Measurements from ENCODE around the gene APLNR.

The APLNR gene

DNA sequence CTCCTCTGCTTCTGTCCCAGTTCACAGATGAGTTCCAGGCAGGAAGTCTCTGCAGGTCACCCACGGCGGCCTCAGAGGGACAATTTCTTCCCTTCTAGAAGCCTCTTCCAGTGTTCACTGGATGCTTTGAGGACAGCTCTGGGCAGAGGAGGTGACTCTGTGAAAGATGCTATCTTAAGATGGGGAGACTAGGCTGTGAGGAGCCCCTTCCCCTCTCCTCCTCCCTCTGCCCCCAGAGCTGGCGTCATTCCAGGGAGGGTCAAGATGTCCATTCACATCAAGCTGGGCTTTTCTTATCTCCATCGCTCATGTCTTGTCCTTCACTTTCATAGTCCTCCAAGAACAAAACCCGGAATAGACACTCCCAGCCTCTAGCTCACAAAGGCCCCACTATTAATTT lies 3.3 kb downstream of the APLNR start:
- H3K9me3 ChIP-seq (ENCODE audit: control insufficient read depth, insufficient read depth, low read length), result no peaks in the 10 kb centered on the region
- H3K27me3 ChIP-seq (ENCODE audit: control insufficient read depth, insufficient read depth, low read length), result peaks cover 9% of the 10 kb centered on the region; the same call in 1 of the 2 replicates
- no peak overlapping the region for H3K4me3 ChIP-seq (ENCODE audit: low read depth, low read length)
- no peaks in the 10 kb centered on the region for H3K4me1 ChIP-seq (ENCODE audit: control insufficient read depth, insufficient read depth, low read length)
- no peaks in the 10 kb centered on the region for H3K36me3 ChIP-seq (ENCODE audit: control insufficient read depth, insufficient read depth, low read length)
- H3K9ac ChIP-seq (ENCODE audit: low read depth, low read length), result no peak overlapping the region
- no peak overlapping the region for H3K27ac ChIP-seq (ENCODE audit: low read depth, low read length)

DNA sequence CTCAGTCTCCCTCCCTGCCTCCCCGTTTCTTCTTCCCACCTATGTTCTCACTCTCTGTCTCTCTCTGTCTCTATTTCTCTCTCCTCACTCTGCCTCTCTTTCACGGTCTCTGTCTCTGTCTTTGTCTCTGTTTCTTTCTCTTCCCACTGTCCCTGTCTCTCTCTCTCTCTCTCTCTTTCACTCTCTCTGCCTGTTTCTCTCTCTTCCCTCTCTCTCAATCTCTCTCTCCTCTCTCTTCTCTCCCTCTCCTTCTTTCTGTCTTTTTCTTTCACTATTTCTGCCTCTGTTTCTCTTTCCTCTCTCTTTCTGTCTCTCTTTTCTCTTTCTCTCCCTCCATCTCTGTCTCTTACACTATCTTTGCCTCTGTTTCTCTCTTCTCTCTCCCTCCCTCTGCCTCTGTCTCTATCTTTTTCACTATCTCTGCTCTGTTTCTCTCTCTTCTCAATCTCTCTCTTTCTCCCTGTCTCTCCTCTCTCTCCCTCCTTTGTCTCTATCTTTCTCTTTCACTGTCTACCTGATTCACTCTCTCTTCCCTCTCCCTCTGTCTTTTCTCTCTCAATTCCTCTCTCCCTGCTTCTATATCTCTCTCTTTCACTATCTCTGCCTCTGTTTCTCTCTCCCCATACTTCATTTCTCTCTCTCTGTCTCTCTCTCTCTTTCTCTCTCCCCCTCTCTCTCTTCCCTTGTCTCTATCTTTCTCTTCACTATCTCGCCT lies 5.4 kb downstream of the APLNR start:
- H3K9ac ChIP-seq (ENCODE audit: low read depth, low read length), result no peak overlapping the region
- H3K27ac ChIP-seq (ENCODE audit: low read depth, low read length), result no peak overlapping the region
- H3K9me3 ChIP-seq (ENCODE audit: control insufficient read depth, insufficient read depth, low read length), result no peaks in the 10 kb centered on the region
- H3K4me3 ChIP-seq (ENCODE audit: low read depth, low read length), result no peak overlapping the region
- H3K27me3 ChIP-seq (ENCODE audit: control insufficient read depth, insufficient read depth, low read length), result peaks cover 9% of the 10 kb centered on the region; the same call in 1 of the 2 replicates
- no peaks in the 10 kb centered on the region for H3K36me3 ChIP-seq (ENCODE audit: control insufficient read depth, insufficient read depth, low read length)
- no peaks in the 10 kb centered on the region for H3K4me1 ChIP-seq (ENCODE audit: control insufficient read depth, insufficient read depth, low read length)

DNA sequence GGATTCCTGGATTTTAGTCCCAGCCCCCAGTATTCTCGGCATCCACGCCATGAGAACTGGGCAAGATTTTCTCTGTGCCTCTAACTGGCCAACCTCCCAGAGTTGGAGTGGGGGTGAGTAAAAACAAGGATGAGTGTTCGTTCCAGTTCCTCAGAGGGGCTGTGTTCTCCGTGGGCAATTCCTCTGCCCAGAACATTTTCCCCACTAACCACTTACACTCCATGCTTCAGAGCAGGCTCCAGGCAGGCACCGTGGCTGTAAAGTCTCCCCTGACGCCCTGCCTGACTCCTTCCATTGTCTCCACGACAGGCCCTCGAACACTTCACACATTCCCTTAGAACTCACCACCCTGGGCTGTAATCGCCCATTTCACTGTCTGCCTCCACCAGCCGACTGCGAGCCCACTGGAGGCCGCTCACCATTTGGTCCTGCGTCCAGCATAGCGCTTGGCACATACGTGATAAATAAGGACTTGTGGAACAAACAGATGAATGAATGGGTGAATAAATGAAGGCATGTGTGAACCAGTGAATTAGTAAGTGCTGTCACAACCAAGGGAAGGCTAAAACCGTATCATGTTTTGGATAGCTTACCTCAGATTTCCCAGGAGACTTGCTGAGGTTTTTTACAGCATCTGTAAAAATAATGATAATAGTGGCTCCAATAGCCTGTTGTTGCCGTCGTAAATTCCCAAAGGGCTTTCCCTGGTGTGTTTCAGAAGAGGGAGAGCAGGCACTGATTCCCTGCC lies 6.1 kb downstream of the APLNR start:
- no peak overlapping the region for H3K4me3 ChIP-seq (ENCODE audit: low read depth, low read length)
- no peak overlapping the region for H3K27ac ChIP-seq (ENCODE audit: low read depth, low read length)
- no peaks in the 10 kb centered on the region for H3K36me3 ChIP-seq (ENCODE audit: control insufficient read depth, insufficient read depth, low read length)
- H3K9ac ChIP-seq (ENCODE audit: low read depth, low read length), result no peak overlapping the region
- H3K9me3 ChIP-seq (ENCODE audit: control insufficient read depth, insufficient read depth, low read length), result no peaks in the 10 kb centered on the region
- peaks cover 9% of the 10 kb centered on the region; the same call in 1 of the 2 replicates for H3K27me3 ChIP-seq (ENCODE audit: control insufficient read depth, insufficient read depth, low read length)
- H3K4me1 ChIP-seq (ENCODE audit: control insufficient read depth, insufficient read depth, low read length), result no peaks in the 10 kb centered on the region

DNA sequence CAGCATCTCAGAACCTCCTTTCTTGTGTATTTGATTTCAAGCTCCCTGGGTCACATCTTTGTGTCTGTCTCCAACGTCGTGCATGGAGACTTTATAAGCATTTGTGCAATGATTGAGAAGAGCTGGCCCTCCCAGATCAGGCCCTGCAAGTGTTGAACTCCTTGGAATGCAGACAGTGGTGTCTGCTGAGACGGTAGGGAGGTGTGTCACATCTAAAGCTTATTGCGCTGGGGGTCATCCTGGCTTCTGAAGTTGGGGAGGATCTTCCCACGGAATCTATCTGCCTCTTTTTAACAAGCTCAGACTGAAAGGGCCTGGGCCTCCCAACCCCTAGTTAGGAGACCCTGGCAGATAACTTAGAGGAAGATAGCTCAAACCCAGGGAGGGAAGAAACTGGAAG lies 6.7 kb downstream of the APLNR start:
- Histone ChIP-seq H3K36me3 (ENCODE audit: control insufficient read depth, insufficient read depth, low read length) (no peaks in the 10 kb centered on the region), H3K4me1 (ENCODE audit: control insufficient read depth, insufficient read depth, low read length) (no peaks in the 10 kb centered on the region), H3K27ac (ENCODE audit: low read depth, low read length) (no peak overlapping the region), H3K9ac (ENCODE audit: low read depth, low read length) (no peak overlapping the region), H3K4me3 (ENCODE audit: low read depth, low read length) (no peak overlapping the region), H3K27me3 (ENCODE audit: control insufficient read depth, insufficient read depth, low read length) (peaks cover 9% of the 10 kb centered on the region; the same call in 1 of the 2 replicates), H3K9me3 (ENCODE audit: control insufficient read depth, insufficient read depth, low read length) (no peaks in the 10 kb centered on the region)

DNA sequence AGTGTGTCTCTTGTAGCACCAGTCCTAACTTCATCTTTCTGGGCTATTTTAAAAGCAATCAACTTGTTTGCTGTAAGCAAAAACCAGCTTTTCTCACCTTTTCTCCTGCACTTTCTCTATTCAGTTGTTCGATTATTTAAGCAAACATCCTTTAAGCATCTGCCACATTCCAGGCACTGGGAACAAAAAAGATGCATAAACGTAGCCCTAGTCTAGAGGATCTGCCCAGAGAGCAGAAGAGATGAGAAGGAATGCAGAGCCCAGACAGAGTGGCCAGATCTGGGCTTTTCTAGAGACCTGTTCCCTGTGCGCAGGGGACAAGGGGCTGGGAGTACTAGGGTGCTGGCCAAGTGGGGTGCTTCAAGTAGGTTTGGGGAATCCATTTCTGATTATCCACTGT lies 8.4 kb downstream of the APLNR start:
- H3K9me3 ChIP-seq (ENCODE audit: control insufficient read depth, insufficient read depth, low read length), result no peaks in the 10 kb centered on the region
- no peak overlapping the region for H3K4me3 ChIP-seq (ENCODE audit: low read depth, low read length)
- no peak overlapping the region for H3K9ac ChIP-seq (ENCODE audit: low read depth, low read length)
- no peaks in the 10 kb centered on the region for H3K36me3 ChIP-seq (ENCODE audit: control insufficient read depth, insufficient read depth, low read length)
- H3K27me3 ChIP-seq (ENCODE audit: control insufficient read depth, insufficient read depth, low read length), result peaks cover 9% of the 10 kb centered on the region; the same call in 1 of the 2 replicates
- H3K4me1 ChIP-seq (ENCODE audit: control insufficient read depth, insufficient read depth, low read length), result no peaks in the 10 kb centered on the region
- H3K27ac ChIP-seq (ENCODE audit: low read depth, low read length), result no peak overlapping the region

DNA sequence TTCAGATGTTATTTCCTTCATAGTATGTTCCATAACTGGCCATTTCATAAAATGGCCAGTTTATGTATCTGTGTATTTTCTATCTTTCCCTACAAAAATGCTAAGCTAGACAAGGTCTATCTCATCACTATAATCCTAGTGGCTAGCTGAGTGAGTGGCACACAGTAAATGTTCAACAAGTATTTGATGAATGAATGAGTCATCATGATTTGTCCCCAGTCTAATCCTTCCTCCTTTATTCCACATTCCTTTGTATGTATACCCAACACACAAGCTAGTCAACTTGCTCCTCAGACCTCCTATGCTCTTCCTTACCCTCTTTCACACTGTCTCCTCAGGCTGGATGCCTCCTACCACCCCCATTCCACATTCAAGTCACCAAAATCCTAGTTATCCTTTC lies 12.5 kb downstream of the APLNR start:
- Histone ChIP-seq H3K4me3 (ENCODE audit: low read depth, low read length) (no peak overlapping the region), H3K4me1 (ENCODE audit: control insufficient read depth, insufficient read depth, low read length) (no peaks in the 10 kb centered on the region), H3K27me3 (ENCODE audit: control insufficient read depth, insufficient read depth, low read length) (no peaks in the 10 kb centered on the region), H3K27ac (ENCODE audit: low read depth, low read length) (no peak overlapping the region), H3K36me3 (ENCODE audit: control insufficient read depth, insufficient read depth, low read length) (no peaks in the 10 kb centered on the region), H3K9me3 (ENCODE audit: control insufficient read depth, insufficient read depth, low read length) (no peaks in the 10 kb centered on the region), H3K9ac (ENCODE audit: low read depth, low read length) (no peak overlapping the region)

DNA sequence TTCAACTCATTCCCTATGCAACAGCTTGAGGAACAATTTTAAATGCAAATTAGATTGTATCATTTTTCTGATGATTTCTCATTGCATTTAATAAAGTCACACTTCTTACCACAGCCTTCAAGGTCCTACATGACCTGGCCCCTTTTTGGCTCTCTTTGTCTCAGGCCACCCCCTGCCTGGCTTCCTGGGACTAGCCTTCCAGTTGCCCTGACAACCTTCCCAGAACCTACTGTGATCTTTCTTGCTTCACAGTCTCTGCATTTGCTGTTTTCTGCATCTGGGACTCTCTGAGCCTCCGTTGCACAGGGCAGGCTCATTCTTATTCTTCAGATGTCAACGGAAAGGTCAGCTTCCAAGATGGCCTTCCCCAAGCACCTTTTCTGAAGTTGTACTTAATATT lies 12.9 kb downstream of the APLNR start:
- no peak overlapping the region for H3K9ac ChIP-seq (ENCODE audit: low read depth, low read length)
- H3K9me3 ChIP-seq (ENCODE audit: control insufficient read depth, insufficient read depth, low read length), result no peaks in the 10 kb centered on the region
- H3K4me1 ChIP-seq (ENCODE audit: control insufficient read depth, insufficient read depth, low read length), result no peaks in the 10 kb centered on the region
- no peaks in the 10 kb centered on the region for H3K36me3 ChIP-seq (ENCODE audit: control insufficient read depth, insufficient read depth, low read length)
- no peak overlapping the region for H3K4me3 ChIP-seq (ENCODE audit: low read depth, low read length)
- H3K27ac ChIP-seq (ENCODE audit: low read depth, low read length), result no peak overlapping the region
- H3K27me3 ChIP-seq (ENCODE audit: control insufficient read depth, insufficient read depth, low read length), result no peaks in the 10 kb centered on the region

DNA sequence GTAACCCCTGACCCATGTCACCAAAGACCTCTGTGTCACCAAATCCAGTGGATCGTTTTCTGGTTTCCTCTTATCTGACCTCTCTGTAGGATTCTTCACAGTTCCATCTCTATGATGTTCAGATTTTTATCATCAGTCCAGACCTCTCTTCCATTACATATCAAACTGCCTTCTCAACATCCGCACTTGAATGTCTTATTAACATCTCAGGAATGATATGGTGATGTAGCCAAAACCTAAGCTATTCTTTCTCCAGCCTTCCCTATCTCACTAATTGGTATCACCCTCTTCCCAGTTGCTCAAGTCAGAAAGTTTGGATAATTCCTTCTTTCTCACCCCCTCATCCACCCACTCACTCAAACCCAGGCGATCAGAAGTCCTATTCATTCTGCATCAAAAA lies 13.4 kb downstream of the APLNR start:
- Histone ChIP-seq H3K27me3 (ENCODE audit: control insufficient read depth, insufficient read depth, low read length) (no peaks in the 10 kb centered on the region), H3K9ac (ENCODE audit: low read depth, low read length) (no peak overlapping the region), H3K4me3 (ENCODE audit: low read depth, low read length) (no peak overlapping the region), H3K27ac (ENCODE audit: low read depth, low read length) (no peak overlapping the region), H3K36me3 (ENCODE audit: control insufficient read depth, insufficient read depth, low read length) (no peaks in the 10 kb centered on the region), H3K9me3 (ENCODE audit: control insufficient read depth, insufficient read depth, low read length) (no peaks in the 10 kb centered on the region), H3K4me1 (ENCODE audit: control insufficient read depth, insufficient read depth, low read length) (no peaks in the 10 kb centered on the region)

DNA sequence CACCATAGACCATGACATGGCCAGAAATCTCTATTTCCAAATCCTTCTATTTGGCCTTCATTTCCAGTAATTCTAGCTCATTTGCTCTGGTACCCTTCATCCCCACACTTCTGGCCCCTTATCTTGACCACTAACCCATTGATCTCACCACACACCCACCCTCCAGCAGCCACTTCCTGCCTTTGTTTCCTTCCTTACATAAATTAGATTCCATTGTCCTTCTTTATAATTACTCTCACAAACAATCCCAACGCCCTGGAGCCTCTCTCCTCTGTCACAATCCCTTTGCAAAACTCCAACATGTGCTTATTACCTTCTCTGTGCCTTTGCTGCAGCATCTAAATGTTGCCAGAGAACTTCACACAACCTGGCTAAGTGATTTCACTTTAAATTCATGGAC lies 14.8 kb downstream of the APLNR start:
- Histone ChIP-seq H3K9me3 (ENCODE audit: control insufficient read depth, insufficient read depth, low read length) (no peaks in the 10 kb centered on the region), H3K9ac (ENCODE audit: low read depth, low read length) (no peak overlapping the region), H3K27ac (ENCODE audit: low read depth, low read length) (no peak overlapping the region), H3K27me3 (ENCODE audit: control insufficient read depth, insufficient read depth, low read length) (no peaks in the 10 kb centered on the region), H3K36me3 (ENCODE audit: control insufficient read depth, insufficient read depth, low read length) (no peaks in the 10 kb centered on the region), H3K4me1 (ENCODE audit: control insufficient read depth, insufficient read depth, low read length) (no peaks in the 10 kb centered on the region), H3K4me3 (ENCODE audit: low read depth, low read length) (no peak overlapping the region)

DNA sequence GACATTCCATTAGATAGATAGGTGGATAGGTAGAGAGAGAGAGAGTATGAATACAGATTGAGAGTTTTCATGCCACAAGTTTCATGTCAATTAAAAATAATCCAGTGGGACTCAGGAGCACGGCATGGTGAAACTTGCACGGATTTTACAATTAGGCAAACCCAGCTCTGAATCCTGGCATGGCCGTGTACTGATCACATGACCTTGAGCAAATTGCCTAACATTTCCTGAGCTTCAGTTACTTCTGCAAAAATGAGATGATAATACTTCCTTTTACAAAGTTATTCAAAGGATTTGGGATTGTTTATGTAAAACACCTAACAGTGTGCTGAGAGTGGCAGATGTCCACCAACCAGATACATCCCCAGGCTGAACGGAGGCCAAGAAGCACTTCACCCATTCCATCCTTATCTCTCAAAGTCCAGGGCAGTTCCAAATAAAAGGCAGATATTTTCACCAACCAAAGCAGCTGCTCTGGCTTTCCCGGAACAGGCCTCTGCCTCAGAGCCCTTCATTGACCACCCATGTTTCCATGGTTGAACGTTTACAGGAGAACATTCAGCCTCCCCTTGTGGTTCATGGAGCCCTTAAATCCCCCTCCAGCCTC lies 17.9 kb downstream of the APLNR start:
- no peak overlapping the region for H3K9ac ChIP-seq (ENCODE audit: low read depth, low read length)
- no peaks in the 10 kb centered on the region for H3K9me3 ChIP-seq (ENCODE audit: control insufficient read depth, insufficient read depth, low read length)
- peaks cover 4% of the 10 kb centered on the region; the same call in 1 of the 2 replicates for H3K4me1 ChIP-seq (ENCODE audit: control insufficient read depth, insufficient read depth, low read length)
- H3K36me3 ChIP-seq (ENCODE audit: control insufficient read depth, insufficient read depth, low read length), result no peaks in the 10 kb centered on the region
- no peak overlapping the region for H3K4me3 ChIP-seq (ENCODE audit: low read depth, low read length)
- H3K27ac ChIP-seq (ENCODE audit: low read depth, low read length), result no peak overlapping the region
- no peaks in the 10 kb centered on the region for H3K27me3 ChIP-seq (ENCODE audit: control insufficient read depth, insufficient read depth, low read length)

DNA sequence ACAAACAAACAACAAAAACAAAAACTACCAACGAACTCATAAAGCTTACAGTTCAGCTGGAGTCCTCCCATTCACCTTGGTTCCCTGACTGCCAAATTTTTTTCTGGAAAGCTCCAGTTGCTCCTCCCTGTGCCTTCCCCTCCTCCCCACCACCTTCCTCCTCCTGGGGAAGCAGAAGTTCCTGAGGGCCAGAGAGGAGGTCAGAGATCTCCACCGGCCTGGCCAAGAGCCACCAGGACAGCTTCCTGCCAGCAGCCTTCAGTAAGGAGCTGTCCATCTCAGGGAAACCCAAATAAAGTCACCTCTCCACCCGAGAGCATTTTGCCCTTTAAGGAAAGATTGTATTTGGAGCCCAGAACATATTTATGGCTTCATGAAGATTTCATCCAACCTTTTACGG lies 20.0 kb downstream of the APLNR start:
- no peaks in the 10 kb centered on the region for H3K9me3 ChIP-seq (ENCODE audit: control insufficient read depth, insufficient read depth, low read length)
- H3K27me3 ChIP-seq (ENCODE audit: control insufficient read depth, insufficient read depth, low read length), result no peaks in the 10 kb centered on the region
- no peak overlapping the region for H3K9ac ChIP-seq (ENCODE audit: low read depth, low read length)
- H3K4me3 ChIP-seq (ENCODE audit: low read depth, low read length), result no peak overlapping the region
- H3K4me1 ChIP-seq (ENCODE audit: control insufficient read depth, insufficient read depth, low read length), result peaks cover 22% of the 10 kb centered on the region
- H3K27ac ChIP-seq (ENCODE audit: low read depth, low read length), result no peak overlapping the region
- H3K36me3 ChIP-seq (ENCODE audit: control insufficient read depth, insufficient read depth, low read length), result no peaks in the 10 kb centered on the region

Data from HUES48 (cell line).